CD14-positive monocyte (primary cell): ENCODE measurements around the gene SALL1. TPM values are rescaled to one million over a fixed set of nuclear protein-coding genes. Genes with fewer than 3 reads are reported as not detected.

ENCODE experiments used
- DNase-seq, 3 donors: peaks; one replicate each; pipeline ENCODE4 v3.0.0-alpha.2; 2011 to 2022
- H2AFZ ChIP-seq: 2 replicates; pipeline ENCODE4 v1.6.0; 2012; ENCODE audit warnings: mild to moderate bottlenecking, low read depth, low read length, inconsistent platforms; ENCODE audit not compliant: insufficient read depth, poor library complexity, severe bottlenecking
- H3K27ac ChIP-seq, 2 donors: 1 replicate in 1 of 2; 2 replicates in 1 of 2; pipeline ENCODE4 v1.5.1; 2012 to 2013; ENCODE audit warnings: low read length in 2 of 2, control low read depth in 1 of 2, inconsistent platforms in 1 of 2, low read depth in 1 of 2, mild to moderate bottlenecking in 1 of 2
- H3K27me3 ChIP-seq, 2 donors: one replicate each; pipeline versions ENCODE4 v1.6.0 to v1.6.1; 2011 to 2013; ENCODE audit warnings: low read length in 2 of 2; ENCODE audit not compliant: control insufficient read depth in 2 of 2, insufficient read depth in 2 of 2
- H3K36me3 ChIP-seq, 2 donors: replicated peaks in 1 of 2; 1 replicate in 1 of 2; 2 replicates in 1 of 2; pipeline versions ENCODE4 v1.5.1 to v1.6.1; 2012 to 2013; ENCODE audit warnings: low read length in 2 of 2, control low read depth in 1 of 2, inconsistent platforms in 1 of 2, mild to moderate bottlenecking in 1 of 2; ENCODE audit not compliant: insufficient read depth in 2 of 2, control insufficient read depth in 1 of 2
- H3K4me1 ChIP-seq, 2 donors: 1 replicate in 1 of 2; 2 replicates in 1 of 2; pipeline versions ENCODE4 v1.5.1 to v1.6.1; 2012 to 2013; ENCODE audit warnings: low read length in 2 of 2, control low read depth in 1 of 2, inconsistent platforms in 1 of 2, mild to moderate bottlenecking in 1 of 2, moderate library complexity in 1 of 2; ENCODE audit not compliant: insufficient read depth in 2 of 2, control insufficient read depth in 1 of 2
- H3K4me2 ChIP-seq: replicated peaks from 2 replicates; pipeline ENCODE3; 2012; ENCODE audit warnings: low read length, moderate library complexity, mild to moderate bottlenecking; ENCODE audit not compliant: poor library complexity, severe bottlenecking; ENCODE audit errors: extremely low read depth
- H3K4me3 ChIP-seq, 3 experiments: fragments of 200-600 bp in 1 of 3; sonication (generic) in 1 of 3; replicated peaks in 1 of 3; 1 replicate in 2 of 3; 2 replicates in 1 of 3; pipeline ENCODE4 v1.5.1; 2011 to 2013; ENCODE audit warnings: low read length in 3 of 3, mild to moderate bottlenecking in 3 of 3, control low read depth in 2 of 3, low read depth in 2 of 3, inconsistent platforms in 1 of 3, moderate library complexity in 1 of 3
- H3K79me2 ChIP-seq: 2 replicates; pipeline ENCODE4 v1.6.0; 2012; ENCODE audit warnings: mild to moderate bottlenecking, control low read depth, inconsistent platforms, low read length, moderate library complexity; ENCODE audit not compliant: insufficient read depth
- H3K9ac ChIP-seq: 2 replicates; pipeline ENCODE4 v1.6.0; 2017; ENCODE audit warnings: low read length, mild to moderate bottlenecking; ENCODE audit not compliant: insufficient read depth, poor library complexity, severe bottlenecking
- H3K9me3 ChIP-seq, 2 donors: replicated peaks in 1 of 2; 1 replicate in 1 of 2; 2 replicates in 1 of 2; pipeline versions ENCODE4 v1.5.1 to v1.6.1; 2012 to 2013; ENCODE audit warnings: low read length in 2 of 2, control low read depth in 1 of 2; ENCODE audit not compliant: control insufficient read depth in 1 of 2, insufficient read depth in 1 of 2
- H4K20me1 ChIP-seq: 2 replicates; pipeline ENCODE4 v1.6.0; 2012; ENCODE audit warnings: mild to moderate bottlenecking, low read length, control low read depth, moderate library complexity; ENCODE audit not compliant: insufficient read depth
- H3K27ac Mint-ChIP-seq, 7 donors: one replicate each; pipeline ENCODE4 v1.8.0; 2020; ENCODE audit warnings: mild to moderate bottlenecking in 7 of 7, mixed read lengths in 7 of 7, moderate library complexity in 6 of 7, inconsistent platforms in 2 of 7
- H3K27me3 Mint-ChIP-seq, 3 donors: one replicate each; pipeline ENCODE4 v1.8.0; 2021 to 2022; ENCODE audit warnings: low read depth in 3 of 3, mild to moderate bottlenecking in 3 of 3, mixed read lengths in 3 of 3, moderate library complexity in 3 of 3, inconsistent platforms in 1 of 3
- H3K36me3 Mint-ChIP-seq, 2 donors: one replicate each; pipeline ENCODE4 v1.8.0; 2020; ENCODE audit warnings: mixed read lengths in 2 of 2, inconsistent platforms in 1 of 2, mild to moderate bottlenecking in 1 of 2
- H3K4me1 Mint-ChIP-seq: one replicate; pipeline ENCODE4 v1.8.0; 2020; ENCODE audit warnings: mild to moderate bottlenecking, mixed read lengths
- H3K4me3 Mint-ChIP-seq, 2 donors: one replicate each; pipeline ENCODE4 v1.8.0; 2020; ENCODE audit warnings: mild to moderate bottlenecking in 2 of 2, mixed read lengths in 2 of 2, moderate library complexity in 1 of 2
- H3K9me3 Mint-ChIP-seq, 7 donors: one replicate each; pipeline ENCODE4 v1.8.0; 2020 to 2022; ENCODE audit warnings: mixed read lengths in 7 of 7, mild to moderate bottlenecking in 6 of 7, moderate library complexity in 6 of 7, inconsistent platforms in 2 of 7
- CTCF ChIP-seq: fragments of 200-600 bp; IDR thresholded peaks from one replicate; pipeline ENCODE4 v1.8.0; 2022; ENCODE audit warnings: antibody characterized with exemption, mild to moderate bottlenecking
- WGBS: methylation state at CpG from one replicate; pipeline ENCODE4 v1.1.5; 2013; ENCODE audit warnings: missing lambda C conversion rate; ENCODE audit not compliant: insufficient coverage; 5-methylcytosine and 5-hydroxymethylcytosine counted together
- intact Hi-C, 2 donors: fragments of 100-400 bp; cut with micrococcal nuclease; formaldehyde crosslinking; loops; one replicate each; pipeline versions ENCODE4 v1.15.0 to v1.15.1; 2023
- polyA plus RNA-seq, 3 donors: library from polyadenylated mRNA; depleted of rRNA in 1 of 3; unstranded in 2 of 3; stranded (reverse) in 1 of 3; fragments of 300-500 nt in 2 of 3; fragments of >200 nt in 1 of 3; fragmentation: Illumina TruSeq in 2 of 3; gene quantifications; 1 replicate in 2 of 3; 2 replicates in 1 of 3; pipeline ENCODE4 v1.2.3, GENCODE V29; 2012 to 2021

SALL1 gene
- polyA plus RNA-seq, 3 donors = not detected

GRCh38 chr16:51143196-51143977 lies 7.7 kb downstream of the SALL1 start:
- H4K20me1 ChIP-seq = no peaks in the 10 kb centered on the region
- no peaks in the 10 kb centered on the region for H3K9me3 ChIP-seq
- no peak overlapping the region for H3K27ac ChIP-seq
- no peak overlapping the region for H3K27ac Mint-ChIP-seq
- DNase-seq = no peak
- peaks cover 33 to 52% (median 37%) of the 10 kb centered on the region in 3 donors for H3K27me3 Mint-ChIP-seq
- intact Hi-C loops = no loop called here
- peaks cover 33 to 46% of the 10 kb centered on the region in 2 donors for H3K27me3 ChIP-seq
- no peaks in the 10 kb centered on the region for H3K79me2 ChIP-seq
- H3K36me3 Mint-ChIP-seq = no peaks in the 10 kb centered on the region
- no peaks in the 10 kb centered on the region for H3K4me1 Mint-ChIP-seq
- no peak overlapping the region for H2AFZ ChIP-seq
- peaks cover 0 to 5% (median 1%) of the 10 kb centered on the region in 7 donors for H3K9me3 Mint-ChIP-seq
- no peak overlapping the region for H3K9ac ChIP-seq
- no peak overlapping the region for H3K4me3 Mint-ChIP-seq
- H3K36me3 ChIP-seq = no peaks in the 10 kb centered on the region
- H3K4me1 ChIP-seq = no peaks in the 10 kb centered on the region
- no peak overlapping the region for H3K4me2 ChIP-seq
- no peak overlapping the region for H3K4me3 ChIP-seq
- no CpG with 5 or more reads among the region's 5 CpGs for WGBS
- no peak for TF ChIP-seq CTCF

- H3K4me2 ChIP-seq = no peak overlapping the region
- H3K79me2 ChIP-seq = no peaks in the 10 kb centered on the region
- DNase-seq = no peak
- no peaks in the 10 kb centered on the region for H3K36me3 Mint-ChIP-seq
- no peaks in the 10 kb centered on the region for H3K9me3 ChIP-seq
- WGBS = 94% methylated on average over 15 of the region's 21 CpGs
- H2AFZ ChIP-seq = no peak overlapping the region
- no peaks in the 10 kb centered on the region for H3K36me3 ChIP-seq
- no peak overlapping the region for H3K4me3 Mint-ChIP-seq
- no peaks in the 10 kb centered on the region for H3K4me1 Mint-ChIP-seq
- H3K9me3 Mint-ChIP-seq = peaks cover 0 to 2% (median 0%) of the 10 kb centered on the region in 7 donors
- no peak overlapping the region for H3K9ac ChIP-seq
- TF ChIP-seq CTCF = no peak
- no peak overlapping the region for H3K27ac ChIP-seq
- intact Hi-C loops = no loop called here
- H4K20me1 ChIP-seq = no peaks in the 10 kb centered on the region
- peaks cover 21 to 44% (median 25%) of the 10 kb centered on the region in 3 donors for H3K27me3 Mint-ChIP-seq
- no peaks in the 10 kb centered on the region for H3K4me1 ChIP-seq
- no peak overlapping the region for H3K4me3 ChIP-seq
- peak overlapping the region in 1 of 7 donors; percentile 50 for H3K27ac Mint-ChIP-seq
- H3K27me3 ChIP-seq = peaks cover 15 to 31% of the 10 kb centered on the region in 2 donors
Observed at GRCh38 chr16:51141541-51141940, 9.5 kb downstream of the SALL1 start.
